ENCODE measurements around the gene ASXL2. TPM values are rescaled to one million over a fixed set of nuclear protein-coding genes. Genes with fewer than 3 reads are reported as not detected.
"Not testable (repeated sequence)": the region's sequence is repeated elsewhere in the genome, so short reads cannot be mapped to it uniquely, and the experiment has no call there.

Gene ASXL2
- total and polyA plus RNA-seq, 12 donors = 1.8 to 34.0 (median 28.6) TPM

DNA sequence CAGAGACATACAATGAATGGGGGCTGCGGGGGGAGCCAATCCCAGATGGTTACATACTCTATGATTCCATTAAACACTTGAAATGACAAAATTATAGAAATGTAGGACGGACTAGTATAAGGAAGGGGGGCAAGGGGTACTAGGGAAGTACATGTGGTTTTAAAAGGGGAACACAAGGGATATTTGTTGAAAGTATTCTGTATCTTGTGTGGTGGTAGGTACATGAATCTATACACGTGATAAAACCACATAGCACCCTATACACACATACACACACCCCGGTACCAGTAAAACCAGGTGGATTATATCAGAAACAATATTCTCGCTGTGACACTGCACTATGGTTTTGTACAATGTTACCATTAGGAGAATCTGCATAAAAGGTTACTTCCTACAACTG, 45.4 kb downstream of the ASXL2 start:
- WGBS, 2 donors = 87 to 99% methylated on average over 5 of the region's 5 CpGs
- Histone ChIP-seq H3K27me3 (no peaks in the 10 kb centered on the region), H3K36me3 (peaks cover 0 to 23% (median 0%) of the 10 kb centered on the region in 9 donors), H3K27ac (no peak overlapping the region), H3K4me3 (no peak overlapping the region), H3K9me3 (peaks cover 0 to 32% (median 4%) of the 10 kb centered on the region in 11 donors), H3K4me1 (peaks cover 0 to 19% (median 0%) of the 10 kb centered on the region in 9 donors)
- TF ChIP-seq, protein P1, sequence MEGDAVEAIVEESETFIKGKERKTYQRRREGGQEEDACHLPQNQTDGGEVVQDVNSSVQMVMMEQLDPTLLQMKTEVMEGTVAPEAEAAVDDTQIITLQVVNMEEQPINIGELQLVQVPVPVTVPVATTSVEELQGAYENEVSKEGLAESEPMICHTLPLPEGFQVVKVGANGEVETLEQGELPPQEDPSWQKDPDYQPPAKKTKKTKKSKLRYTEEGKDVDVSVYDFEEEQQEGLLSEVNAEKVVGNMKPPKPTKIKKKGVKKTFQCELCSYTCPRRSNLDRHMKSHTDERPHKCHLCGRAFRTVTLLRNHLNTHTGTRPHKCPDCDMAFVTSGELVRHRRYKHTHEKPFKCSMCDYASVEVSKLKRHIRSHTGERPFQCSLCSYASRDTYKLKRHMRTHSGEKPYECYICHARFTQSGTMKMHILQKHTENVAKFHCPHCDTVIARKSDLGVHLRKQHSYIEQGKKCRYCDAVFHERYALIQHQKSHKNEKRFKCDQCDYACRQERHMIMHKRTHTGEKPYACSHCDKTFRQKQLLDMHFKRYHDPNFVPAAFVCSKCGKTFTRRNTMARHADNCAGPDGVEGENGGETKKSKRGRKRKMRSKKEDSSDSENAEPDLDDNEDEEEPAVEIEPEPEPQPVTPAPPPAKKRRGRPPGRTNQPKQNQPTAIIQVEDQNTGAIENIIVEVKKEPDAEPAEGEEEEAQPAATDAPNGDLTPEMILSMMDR (IDR thresholded peaks at IDR 0.05) = no peak
- intact Hi-C loops (cut with DNase I) = no loop called here
- DNase-seq (no peak), ATAC-seq (no peak)

DNA sequence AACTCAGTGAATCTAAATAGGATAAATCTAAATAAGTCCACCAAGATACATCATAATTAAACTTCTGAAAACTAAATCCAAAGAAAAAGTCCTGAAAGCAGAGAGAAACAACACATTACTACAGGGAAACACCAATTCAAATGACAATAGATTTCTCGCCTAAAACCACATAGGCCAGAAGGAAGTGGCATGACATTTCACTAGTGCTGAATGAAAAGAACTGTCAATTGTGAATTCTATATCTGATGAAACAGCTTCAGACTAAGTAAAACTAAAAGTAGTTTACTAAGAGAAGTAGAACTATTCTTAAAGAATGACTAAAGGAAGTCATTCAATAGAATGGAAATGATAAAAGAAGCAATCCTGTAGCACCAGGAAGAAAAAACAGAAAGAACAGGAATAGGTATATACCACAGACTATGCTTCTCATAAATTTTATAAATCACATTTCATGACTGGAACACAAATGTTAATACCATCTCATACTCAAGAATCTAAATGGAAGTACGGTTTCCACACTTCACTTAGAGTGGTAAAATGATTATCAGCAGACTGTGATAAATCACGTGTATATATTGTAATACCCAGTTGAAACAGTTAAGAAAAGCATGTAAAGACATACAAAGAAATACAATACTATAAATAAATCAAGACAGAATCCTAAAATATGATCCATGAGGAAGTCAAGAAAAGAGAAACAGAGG, 46.4 kb downstream of the ASXL2 start:
- ATAC-seq (no peak), DNase-seq (no peak)
- H3K4me1 ChIP-seq = peaks cover 0 to 19% (median 0%) of the 10 kb centered on the region in 9 donors
- peaks cover 0 to 23% (median 0%) of the 10 kb centered on the region in 9 donors for H3K36me3 ChIP-seq
- intact Hi-C loops (cut with DNase I) = no loop called here
- peak overlapping the region in 1 of 10 donors; percentile 31 for H3K27ac ChIP-seq
- no peaks in the 10 kb centered on the region for H3K27me3 ChIP-seq
- H3K9me3 ChIP-seq = peaks cover 0 to 32% (median 4%) of the 10 kb centered on the region in 11 donors
- H3K4me3 ChIP-seq = no peak overlapping the region
- 77 to 84% methylated on average over 3 of the region's 3 CpGs for WGBS, 2 donors
- TF ChIP-seq, protein P1 (IDR thresholded peaks at IDR 0.05) = no peak

DNA sequence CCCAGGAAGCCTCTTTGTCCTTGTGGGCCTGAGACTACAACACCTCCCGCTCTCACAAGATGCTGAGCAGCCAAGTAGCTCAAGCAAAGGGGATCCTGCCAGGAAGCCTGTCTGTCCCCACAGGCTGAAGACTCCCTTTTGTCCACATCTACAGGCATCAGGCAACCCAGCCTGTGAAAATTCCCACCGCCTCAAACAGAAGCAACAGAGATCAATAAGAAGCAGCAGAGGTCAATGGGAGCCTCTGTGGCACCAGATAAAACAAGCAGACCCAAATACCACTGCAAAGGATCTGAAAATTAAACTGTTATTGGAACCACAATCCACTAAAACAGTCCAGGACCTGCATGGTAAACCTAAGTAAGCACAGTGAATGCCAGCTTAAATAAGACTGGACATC, 48.5 kb downstream of the ASXL2 start:
- WGBS, 2 donors = 97 to 98% methylated on average over 2 of the region's 2 CpGs

DNA sequence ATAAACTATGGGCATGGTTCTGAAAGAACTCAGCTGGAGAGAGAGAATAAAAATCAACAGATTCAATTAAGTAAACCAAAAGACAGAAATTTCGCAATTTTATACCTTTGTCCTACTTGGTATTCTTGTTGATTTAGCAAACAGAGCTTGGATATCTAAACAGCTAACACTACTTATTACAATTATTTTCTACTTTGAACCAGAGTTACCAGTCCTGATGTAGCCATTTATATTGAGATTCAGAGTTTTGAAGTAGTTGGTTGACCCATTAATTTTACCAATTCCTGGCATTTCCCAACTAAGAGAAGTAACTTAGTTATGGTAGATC, 48.9 kb downstream of the ASXL2 start:
- H3K27me3 ChIP-seq = no peaks in the 10 kb centered on the region
- TF ChIP-seq, protein P1 (IDR thresholded peaks at IDR 0.05) = no peak
- no peak overlapping the region for H3K4me3 ChIP-seq
- intact Hi-C loops (cut with DNase I) = no loop called here
- WGBS, 2 donors = 96 to 100% methylated on average over 1 of the region's 1 CpG
- DNase-seq (no peak), ATAC-seq (no peak)
- peaks cover 0 to 32% (median 4%) of the 10 kb centered on the region in 11 donors for H3K9me3 ChIP-seq
- H3K4me1 ChIP-seq = peaks cover 0 to 24% (median 0%) of the 10 kb centered on the region in 9 donors
- H3K27ac ChIP-seq = no peak overlapping the region
- peaks cover 0 to 23% (median 0%) of the 10 kb centered on the region in 9 donors for H3K36me3 ChIP-seq

More for the DNA sequence above, 48.5 kb downstream of the ASXL2 start:
- no peaks in the 10 kb centered on the region for H3K27me3 ChIP-seq
- ATAC-seq (no peak), DNase-seq (no peak)
- peaks cover 0 to 32% (median 4%) of the 10 kb centered on the region in 11 donors for H3K9me3 ChIP-seq
- H3K4me3 ChIP-seq = no peak overlapping the region
- no peak overlapping the region for H3K27ac ChIP-seq
- peaks cover 0 to 20% (median 0%) of the 10 kb centered on the region in 9 donors for H3K4me1 ChIP-seq
- H3K36me3 ChIP-seq = peaks cover 0 to 23% (median 0%) of the 10 kb centered on the region in 9 donors
- intact Hi-C loops (cut with DNase I) = no loop called here
- TF ChIP-seq, protein P1 (IDR thresholded peaks at IDR 0.05) = no peak

DNA sequence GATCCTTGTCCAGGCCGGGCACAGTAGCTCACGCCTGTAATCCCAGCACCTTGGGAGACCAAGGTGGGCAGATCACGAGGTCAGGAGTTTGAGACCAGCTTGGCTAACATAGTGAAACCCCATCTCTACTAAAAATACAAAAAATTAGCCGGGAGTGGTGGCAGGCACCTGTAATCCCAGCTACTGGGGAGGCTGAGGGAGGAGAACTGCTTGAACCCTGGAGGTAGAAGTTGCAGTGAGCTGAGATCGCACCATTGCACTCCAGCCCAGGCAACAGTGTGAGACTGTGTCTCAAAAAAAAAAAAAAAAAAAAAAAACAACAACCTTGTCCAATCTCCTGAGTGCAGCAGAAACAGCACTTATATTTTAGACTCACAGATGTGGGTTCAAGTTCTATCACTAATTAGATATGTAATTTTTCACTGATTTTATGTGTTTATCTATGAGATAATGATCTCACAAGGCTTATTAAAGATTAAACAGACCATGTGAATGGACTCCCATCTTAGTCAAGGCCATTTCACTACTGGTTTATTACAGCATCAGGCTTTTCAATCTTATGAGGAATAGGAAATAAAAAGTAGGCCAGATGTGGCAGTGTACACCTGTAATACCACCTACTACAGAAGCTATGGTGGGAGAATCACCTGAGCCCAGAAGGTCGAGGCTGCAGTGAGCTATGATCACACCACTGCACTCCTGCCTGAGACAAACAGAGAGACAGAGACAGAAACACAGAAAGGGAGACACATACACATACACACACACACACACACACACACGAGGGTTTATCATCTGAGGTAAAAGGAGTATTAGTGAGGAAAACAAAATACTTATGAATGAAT, 49.5 kb downstream of the ASXL2 start:
- 92 to 96% methylated on average over 7 of the region's 7 CpGs for WGBS, 2 donors
- not testable (repeated sequence) for H3K27me3 ChIP-seq

More for the DNA sequence above, 49.5 kb downstream of the ASXL2 start:
- H3K4me1 ChIP-seq = peaks cover 0 to 30% (median 0%) of the 10 kb centered on the region in 9 donors
- peaks cover 0 to 19% (median 0%) of the 10 kb centered on the region in 9 donors for H3K36me3 ChIP-seq
- intact Hi-C loops (cut with DNase I); H3K27ac ChIP-seq; H3K4me3 ChIP-seq; DNase-seq; ATAC-seq: not testable (repeated sequence)
- H3K9me3 ChIP-seq = peaks cover 0 to 32% (median 4%) of the 10 kb centered on the region in 11 donors
